ENCODE measurements around the gene HYI.

Gene HYI

GRCh38 chr1:43410571-43410970 lies 43.2 kb downstream of the HYI start:
- Histone ChIP-seq H3K27me3 (ENCODE audit: insufficient read depth, poor library complexity, severe bottlenecking) (no peaks in the 10 kb centered on the region), H3K4me3 (replicated peaks; ENCODE audit: insufficient read depth, low read length) (no peak overlapping the region), H3K27ac (replicated peaks) (no peak overlapping the region)
- DNase-seq (ENCODE audit: low read depth in 1 of 2, low spot score in 1 of 2), result no peak
- TF ChIP-seq SPI1 (IDR thresholded peaks at IDR 0.05; ENCODE audit: borderline replicate concordance, low read depth), result no peak
- no peak for TF ChIP-seq CTCF (IDR thresholded peaks at IDR 0.05; ENCODE audit: insufficient read depth, low read length)
- TF ChIP-seq REST (IDR thresholded peaks at IDR 0.05; ENCODE audit: insufficient replicate concordance, low read depth), result no peak
- TF ChIP-seq POLR2AphosphoS5 (IDR thresholded peaks at IDR 0.05; ENCODE audit: low read depth), result no peak
- TF ChIP-seq GABPA (IDR thresholded peaks at IDR 0.05; ENCODE audit: low read depth), result no peak

- H3K27me3 ChIP-seq (ENCODE audit: insufficient read depth, poor library complexity, severe bottlenecking), result no peaks in the 10 kb centered on the region
- no peak overlapping the region for H3K27ac ChIP-seq (replicated peaks)
- H3K4me3 ChIP-seq (replicated peaks; ENCODE audit: insufficient read depth, low read length), result no peak overlapping the region
- no peak for DNase-seq (ENCODE audit: low read depth in 1 of 2, low spot score in 1 of 2)
- TF ChIP-seq POLR2AphosphoS5 (IDR thresholded peaks at IDR 0.05; ENCODE audit: low read depth) (no peak), REST (IDR thresholded peaks at IDR 0.05; ENCODE audit: insufficient replicate concordance, low read depth) (no peak), SPI1 (IDR thresholded peaks at IDR 0.05; ENCODE audit: borderline replicate concordance, low read depth) (no peak), GABPA (IDR thresholded peaks at IDR 0.05; ENCODE audit: low read depth) (no peak), CTCF (IDR thresholded peaks at IDR 0.05; ENCODE audit: insufficient read depth, low read length) (no peak)
Observed at GRCh38 chr1:43405876-43406234, 47.9 kb downstream of the HYI start.

- no peaks in the 10 kb centered on the region for H3K27me3 ChIP-seq (ENCODE audit: insufficient read depth, poor library complexity, severe bottlenecking)
- no peak for DNase-seq (ENCODE audit: low read depth in 1 of 2, low spot score in 1 of 2)
- no peak overlapping the region for H3K27ac ChIP-seq (replicated peaks)
- TF ChIP-seq GABPA (IDR thresholded peaks at IDR 0.05; ENCODE audit: low read depth), result no peak
- no peak for TF ChIP-seq POLR2AphosphoS5 (IDR thresholded peaks at IDR 0.05; ENCODE audit: low read depth)
- TF ChIP-seq REST (IDR thresholded peaks at IDR 0.05; ENCODE audit: insufficient replicate concordance, low read depth), result no peak
- H3K4me3 ChIP-seq (replicated peaks; ENCODE audit: insufficient read depth, low read length), result no peak overlapping the region
Observed at GRCh38 chr1:43405219-43405875, 48.4 kb downstream of the HYI start.
